ENCODE data around the gene GEMIN2. TPM values are rescaled to one million over a fixed set of nuclear protein-coding genes. Genes with fewer than 3 reads are reported as not detected.

GEMIN2 gene
- polyA plus RNA-seq, 3 donors: 6.1 to 11.8 (median 10.2) TPM

- DNase-seq: no peak
- Histone ChIP-seq H2AFZ (ENCODE audit: insufficient read depth, low read depth, low read length, poor library complexity, severe bottlenecking) (no peak overlapping the region), H3K4me2 (replicated peaks; ENCODE audit: extremely low read depth, low read length, poor library complexity, severe bottlenecking) (no peak overlapping the region), H3K4me3 (replicated peaks in 1 of 3; ENCODE audit: low read depth in 2 of 3, low read length in 3 of 3) (no peak overlapping the region), H3K27me3 (ENCODE audit: control insufficient read depth in 2 of 2, insufficient read depth in 2 of 2, low read length in 2 of 2) (no peaks in the 10 kb centered on the region), H4K20me1 (ENCODE audit: insufficient read depth, low read length) (peaks cover 49% of the 10 kb centered on the region), H3K27ac (ENCODE audit: low read depth in 1 of 2, low read length in 2 of 2) (no peak overlapping the region), H3K9ac (ENCODE audit: insufficient read depth, low read length, poor library complexity, severe bottlenecking) (no peak overlapping the region), H3K79me2 (ENCODE audit: insufficient read depth, low read length) (peaks cover 48% of the 10 kb centered on the region), H3K4me1 (ENCODE audit: control insufficient read depth in 1 of 2, insufficient read depth in 2 of 2, low read length in 2 of 2) (peaks cover 13 to 18% of the 10 kb centered on the region in 2 donors), H3K36me3 (replicated peaks in 1 of 2; ENCODE audit: control insufficient read depth in 1 of 2, insufficient read depth in 2 of 2, low read length in 2 of 2) (peaks cover 74 to 79% of the 10 kb centered on the region in 2 donors), H3K9me3 (replicated peaks in 1 of 2; ENCODE audit: control insufficient read depth in 1 of 2, insufficient read depth in 1 of 2, low read length in 2 of 2) (no peaks in the 10 kb centered on the region)
- no peak overlapping the region for H3K27ac Mint-ChIP-seq
- 100% methylated on average over 2 of the region's 6 CpGs for WGBS (ENCODE audit: insufficient coverage)
- peaks cover 12 to 38% of the 10 kb centered on the region in 2 donors for H3K36me3 Mint-ChIP-seq
- H3K9me3 Mint-ChIP-seq: no peaks in the 10 kb centered on the region
- peaks cover 13% of the 10 kb centered on the region for H3K4me1 Mint-ChIP-seq
- intact Hi-C loops (cut with micrococcal nuclease): loop anchor here (5.0 kb wide), 3 partner anchors 77 to 253 kb away; partner anchors contain the start of genes FBXO33 (in 1 of the 2) and SEC23A (in 1 of the 2)
- no peak overlapping the region for H3K4me3 Mint-ChIP-seq
- no peak for TF ChIP-seq CTCF (IDR thresholded peaks at IDR 0.05)
- H3K27me3 Mint-ChIP-seq (ENCODE audit: low read depth in 3 of 3): no peaks in the 10 kb centered on the region
Observed at GRCh38 chr14:39179042-39179441, 64.9 kb downstream of the GEMIN2 start.

GRCh38 chr14:39180553-39180952, 66.4 kb downstream of the GEMIN2 start:
- intact Hi-C loops (cut with micrococcal nuclease): no loop called here
- no peaks in the 10 kb centered on the region for H3K9me3 ChIP-seq (replicated peaks in 1 of 2; ENCODE audit: control insufficient read depth in 1 of 2, insufficient read depth in 1 of 2, low read length in 2 of 2)
- H3K27ac Mint-ChIP-seq: no peak overlapping the region
- 87% methylated on average over 4 of the region's 5 CpGs for WGBS (ENCODE audit: insufficient coverage)
- no peak overlapping the region for H3K4me2 ChIP-seq (replicated peaks; ENCODE audit: extremely low read depth, low read length, poor library complexity, severe bottlenecking)
- H3K4me1 ChIP-seq (ENCODE audit: control insufficient read depth in 1 of 2, insufficient read depth in 2 of 2, low read length in 2 of 2): peaks cover 8 to 12% of the 10 kb centered on the region in 2 donors
- no peaks in the 10 kb centered on the region for H3K27me3 Mint-ChIP-seq (ENCODE audit: low read depth in 3 of 3)
- H2AFZ ChIP-seq (ENCODE audit: insufficient read depth, low read depth, low read length, poor library complexity, severe bottlenecking): no peak overlapping the region
- no peaks in the 10 kb centered on the region for H3K9me3 Mint-ChIP-seq
- peaks cover 86 to 93% of the 10 kb centered on the region in 2 donors for H3K36me3 ChIP-seq (replicated peaks in 1 of 2; ENCODE audit: control insufficient read depth in 1 of 2, insufficient read depth in 2 of 2, low read length in 2 of 2)
- no peaks in the 10 kb centered on the region for H3K27me3 ChIP-seq (ENCODE audit: control insufficient read depth in 2 of 2, insufficient read depth in 2 of 2, low read length in 2 of 2)
- peaks cover 52% of the 10 kb centered on the region for H4K20me1 ChIP-seq (ENCODE audit: insufficient read depth, low read length)
- H3K4me1 Mint-ChIP-seq: peaks cover 8% of the 10 kb centered on the region
- no peak overlapping the region for H3K9ac ChIP-seq (ENCODE audit: insufficient read depth, low read length, poor library complexity, severe bottlenecking)
- peak overlapping the region in 1 of 2 donors; percentile 3 for H3K27ac ChIP-seq (ENCODE audit: low read depth in 1 of 2, low read length in 2 of 2)
- H3K36me3 Mint-ChIP-seq: peaks cover 25 to 48% of the 10 kb centered on the region in 2 donors
- H3K4me3 Mint-ChIP-seq: no peak overlapping the region
- H3K79me2 ChIP-seq (ENCODE audit: insufficient read depth, low read length): peaks cover 43% of the 10 kb centered on the region
- no peak overlapping the region for H3K4me3 ChIP-seq (replicated peaks in 1 of 3; ENCODE audit: low read depth in 2 of 3, low read length in 3 of 3)
- no peak for TF ChIP-seq CTCF (IDR thresholded peaks at IDR 0.05)
- DNase-seq: no peak

Data from CD14-positive monocyte (primary cell).